ENCODE results near the gene F10.
"Not testable (repeated sequence)": the region's sequence is repeated elsewhere in the genome, so short reads cannot be mapped to it uniquely, and the experiment has no call there.

Gene F10

DNA sequence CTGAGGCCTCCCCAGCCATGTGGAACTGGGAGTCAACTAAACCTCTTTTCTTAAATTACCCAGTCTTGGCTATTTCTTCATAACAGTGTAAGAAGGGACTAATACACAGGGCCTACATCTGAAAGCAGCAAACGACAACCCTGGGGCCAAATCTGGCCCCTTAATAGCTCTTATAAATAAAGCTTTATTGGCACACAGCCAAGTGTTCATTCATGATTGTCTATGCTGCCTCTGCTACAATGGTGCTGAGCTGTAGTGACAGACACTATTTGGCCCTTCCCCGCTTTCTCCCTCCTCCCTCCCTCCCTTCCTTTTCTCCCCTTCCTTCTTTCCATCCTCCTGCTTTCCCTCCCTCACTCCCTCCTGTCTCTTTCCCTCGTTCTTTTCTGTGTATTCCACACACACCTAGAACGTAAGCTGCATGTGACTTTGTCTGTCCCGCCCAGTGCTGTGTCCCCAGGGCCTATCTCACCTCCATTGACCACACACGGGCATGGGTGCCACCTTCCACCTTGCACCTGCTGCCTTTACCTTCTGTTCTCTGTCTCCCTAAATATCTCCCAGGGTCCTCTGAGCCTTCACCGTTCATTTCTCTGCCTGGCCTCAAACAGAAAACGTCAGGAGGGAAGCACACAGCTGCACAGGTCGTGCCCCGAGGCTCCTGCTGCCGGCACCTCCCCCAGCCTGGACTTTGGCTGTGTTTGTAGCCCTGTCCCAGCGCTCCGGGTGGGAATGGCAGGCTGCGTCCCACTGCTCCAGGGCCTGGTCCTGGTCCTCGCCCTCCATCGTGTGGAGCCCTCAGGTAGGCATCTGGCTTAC lies 35.5 kb downstream of the F10 start, which contains the start of gene PROZ:
Gene PROZ, plus strand, starts transcription at position 720 of the 819 bp plus-strand sequence. Its CDS starts 13 bp downstream, at position 733.
- Histone ChIP-seq H3K27ac (ENCODE audit: poor library complexity, severe bottlenecking) (no peak within 1 kb of the TSS), H3K36me3 (ENCODE audit: low read depth) (no peaks in the 10 kb centered on the region), H3K4me3 (ENCODE audit: severe bottlenecking) (no peak within 1 kb of the TSS), H3K4me1 (ENCODE audit: insufficient read depth, poor library complexity, severe bottlenecking) (no peaks in the 10 kb centered on the region), H3K9me3 (ENCODE audit: severe bottlenecking) (no peaks in the 10 kb centered on the region), H3K27me3 (ENCODE audit: insufficient read depth, poor library complexity, severe bottlenecking) (peaks cover 12% of the 10 kb centered on the region)
- TF ChIP-seq, protein P1, sequence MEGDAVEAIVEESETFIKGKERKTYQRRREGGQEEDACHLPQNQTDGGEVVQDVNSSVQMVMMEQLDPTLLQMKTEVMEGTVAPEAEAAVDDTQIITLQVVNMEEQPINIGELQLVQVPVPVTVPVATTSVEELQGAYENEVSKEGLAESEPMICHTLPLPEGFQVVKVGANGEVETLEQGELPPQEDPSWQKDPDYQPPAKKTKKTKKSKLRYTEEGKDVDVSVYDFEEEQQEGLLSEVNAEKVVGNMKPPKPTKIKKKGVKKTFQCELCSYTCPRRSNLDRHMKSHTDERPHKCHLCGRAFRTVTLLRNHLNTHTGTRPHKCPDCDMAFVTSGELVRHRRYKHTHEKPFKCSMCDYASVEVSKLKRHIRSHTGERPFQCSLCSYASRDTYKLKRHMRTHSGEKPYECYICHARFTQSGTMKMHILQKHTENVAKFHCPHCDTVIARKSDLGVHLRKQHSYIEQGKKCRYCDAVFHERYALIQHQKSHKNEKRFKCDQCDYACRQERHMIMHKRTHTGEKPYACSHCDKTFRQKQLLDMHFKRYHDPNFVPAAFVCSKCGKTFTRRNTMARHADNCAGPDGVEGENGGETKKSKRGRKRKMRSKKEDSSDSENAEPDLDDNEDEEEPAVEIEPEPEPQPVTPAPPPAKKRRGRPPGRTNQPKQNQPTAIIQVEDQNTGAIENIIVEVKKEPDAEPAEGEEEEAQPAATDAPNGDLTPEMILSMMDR (IDR thresholded peaks at IDR 0.05; ENCODE audit: poor library complexity, severe bottlenecking): no peak
- ATAC-seq (ENCODE audit: low read depth) (no peak), DNase-seq (ENCODE audit: low spot score) (no peak)

DNA sequence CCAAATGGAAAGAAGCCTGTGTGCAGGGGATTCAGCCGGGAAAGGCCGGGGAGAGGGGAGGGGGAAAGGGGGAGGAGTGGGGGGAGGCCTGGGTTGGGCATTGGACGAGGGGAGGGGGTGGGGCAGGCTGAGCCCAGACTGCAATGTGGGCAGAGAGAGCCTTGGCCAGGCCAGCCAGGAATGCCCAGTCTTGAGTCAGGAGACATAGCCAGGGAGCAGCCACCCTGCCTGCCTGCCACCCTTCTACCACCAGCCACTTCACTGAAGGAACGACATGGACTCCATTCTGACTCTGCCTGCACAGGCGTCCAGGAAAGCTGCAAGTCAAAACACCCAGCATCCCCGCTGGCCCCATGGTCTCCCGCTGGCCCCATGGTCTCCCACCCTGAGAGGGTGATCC lies 36.3 kb downstream of the F10 start:
- Histone ChIP-seq H3K9me3 (ENCODE audit: severe bottlenecking) (no peaks in the 10 kb centered on the region), H3K27ac (ENCODE audit: poor library complexity, severe bottlenecking) (no peak overlapping the region), H3K4me3 (ENCODE audit: severe bottlenecking) (no peak overlapping the region), H3K36me3 (ENCODE audit: low read depth) (no peaks in the 10 kb centered on the region), H3K4me1 (ENCODE audit: insufficient read depth, poor library complexity, severe bottlenecking) (no peaks in the 10 kb centered on the region), H3K27me3 (ENCODE audit: insufficient read depth, poor library complexity, severe bottlenecking) (peaks cover 18% of the 10 kb centered on the region)
- no peak for ATAC-seq (ENCODE audit: low read depth)
- DNase-seq (ENCODE audit: low spot score): no peak
- TF ChIP-seq, protein P1 (IDR thresholded peaks at IDR 0.05; ENCODE audit: poor library complexity, severe bottlenecking): no peak

DNA sequence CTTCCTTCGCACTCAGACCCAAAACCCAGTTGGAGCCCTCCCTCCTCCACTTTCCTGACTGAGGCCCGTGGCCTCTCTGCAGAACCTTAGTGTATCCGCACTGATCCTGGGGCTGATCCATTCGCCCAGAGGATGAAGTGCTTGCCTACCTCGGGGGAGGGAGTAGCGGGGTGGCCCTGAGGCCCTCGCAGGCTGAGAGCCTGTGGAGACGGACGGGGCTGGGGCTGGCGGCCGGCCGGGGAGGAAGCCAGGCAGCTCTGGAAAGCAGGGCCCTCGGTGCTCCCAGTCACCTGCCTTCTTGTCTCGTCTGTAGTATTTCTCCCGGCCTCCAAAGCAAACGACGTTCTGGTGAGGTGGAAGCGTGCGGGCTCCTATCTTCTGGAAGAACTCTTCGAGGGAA lies 37.1 kb downstream of the F10 start:
- Histone ChIP-seq H3K9me3 (ENCODE audit: severe bottlenecking) (no peaks in the 10 kb centered on the region), H3K36me3 (ENCODE audit: low read depth) (no peaks in the 10 kb centered on the region), H3K27ac (ENCODE audit: poor library complexity, severe bottlenecking) (no peak overlapping the region), H3K4me1 (ENCODE audit: insufficient read depth, poor library complexity, severe bottlenecking) (no peaks in the 10 kb centered on the region), H3K4me3 (ENCODE audit: severe bottlenecking) (no peak overlapping the region), H3K27me3 (ENCODE audit: insufficient read depth, poor library complexity, severe bottlenecking) (peaks cover 20% of the 10 kb centered on the region)
- TF ChIP-seq, protein P1 (IDR thresholded peaks at IDR 0.05; ENCODE audit: poor library complexity, severe bottlenecking): no peak
- no peak for ATAC-seq (ENCODE audit: low read depth)
- DNase-seq (ENCODE audit: low spot score): no peak

DNA sequence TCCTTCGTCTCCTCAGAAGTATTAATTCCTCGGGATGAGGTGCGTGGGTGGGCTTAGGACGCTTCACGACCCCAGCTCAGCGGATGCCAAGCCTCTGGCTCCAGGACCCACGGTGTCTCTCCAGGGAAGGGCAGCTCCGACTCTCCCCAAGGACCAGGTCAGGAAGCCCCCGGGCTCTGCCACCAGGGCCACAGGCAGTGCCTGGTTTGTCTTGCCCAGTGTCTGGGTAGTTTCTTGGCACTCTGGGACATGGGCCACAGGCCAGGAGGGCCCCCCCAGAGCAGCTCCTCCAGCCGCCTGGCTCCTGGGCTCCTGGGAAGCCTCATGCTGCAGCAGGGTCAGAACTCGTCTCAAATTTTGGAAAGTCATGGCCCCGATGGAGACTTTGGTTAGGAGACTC lies 38.4 kb downstream of the F10 start:
- Histone ChIP-seq H3K4me1 (ENCODE audit: insufficient read depth, poor library complexity, severe bottlenecking) (no peaks in the 10 kb centered on the region), H3K27ac (ENCODE audit: poor library complexity, severe bottlenecking) (no peak overlapping the region), H3K4me3 (ENCODE audit: severe bottlenecking) (no peak overlapping the region), H3K27me3 (ENCODE audit: insufficient read depth, poor library complexity, severe bottlenecking) (peaks cover 20% of the 10 kb centered on the region), H3K36me3 (ENCODE audit: low read depth) (no peaks in the 10 kb centered on the region), H3K9me3 (ENCODE audit: severe bottlenecking) (no peaks in the 10 kb centered on the region)
- TF ChIP-seq, protein P1 (IDR thresholded peaks at IDR 0.05; ENCODE audit: poor library complexity, severe bottlenecking): no peak
- DNase-seq (ENCODE audit: low spot score): no peak
- ATAC-seq (ENCODE audit: low read depth): no peak

DNA sequence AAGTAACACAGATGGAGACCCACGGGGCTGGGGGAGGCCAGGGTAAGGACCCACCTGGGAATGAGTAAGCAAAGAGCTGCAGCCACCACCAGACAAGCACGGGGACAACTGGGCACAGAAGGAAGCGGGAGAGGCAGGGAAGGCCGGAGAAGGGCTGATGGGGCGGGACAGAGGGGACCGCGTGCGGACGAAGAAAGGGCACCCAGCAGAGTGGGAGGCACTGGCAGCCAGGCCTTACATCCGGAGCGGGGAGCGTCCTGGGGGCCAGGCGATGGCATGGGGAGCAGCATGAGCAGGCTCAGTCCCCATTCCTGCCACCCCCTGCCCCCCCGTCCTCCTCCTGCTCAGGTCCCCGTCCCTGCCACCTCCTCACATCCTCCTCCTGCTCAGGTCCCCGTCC lies 38.8 kb downstream of the F10 start:
- no peak for DNase-seq (ENCODE audit: low spot score)
- ATAC-seq (ENCODE audit: low read depth): no peak
- peaks cover 20% of the 10 kb centered on the region for H3K27me3 ChIP-seq (ENCODE audit: insufficient read depth, poor library complexity, severe bottlenecking)

DNA sequence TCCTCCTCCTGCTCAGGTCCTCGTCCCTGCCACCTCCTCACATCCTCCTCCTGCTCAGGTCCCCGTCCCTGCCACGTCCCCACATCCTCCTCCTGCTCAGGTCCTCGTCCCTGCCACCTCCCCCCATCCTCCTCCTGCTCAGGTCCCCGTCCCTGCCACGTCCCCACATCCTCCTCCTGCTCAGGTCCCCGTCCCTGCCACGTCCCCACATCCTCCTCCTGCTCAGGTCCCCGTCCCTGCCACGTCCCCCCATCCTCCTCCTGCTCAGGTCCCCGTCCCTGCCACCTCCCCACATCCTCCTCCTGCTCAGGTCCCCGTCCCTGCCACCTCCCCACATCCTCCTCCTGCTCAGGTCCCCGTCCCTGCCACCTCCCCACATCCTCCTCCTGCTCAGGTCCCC lies 39.4 kb downstream of the F10 start:
- H3K36me3 ChIP-seq (ENCODE audit: low read depth); H3K27ac ChIP-seq (ENCODE audit: poor library complexity, severe bottlenecking); ATAC-seq (ENCODE audit: low read depth); H3K4me1 ChIP-seq (ENCODE audit: insufficient read depth, poor library complexity, severe bottlenecking); H3K4me3 ChIP-seq (ENCODE audit: severe bottlenecking); H3K9me3 ChIP-seq (ENCODE audit: severe bottlenecking); DNase-seq (ENCODE audit: low spot score): not testable (repeated sequence)
- peaks cover 20% of the 10 kb centered on the region for H3K27me3 ChIP-seq (ENCODE audit: insufficient read depth, poor library complexity, severe bottlenecking)

More for the DNA sequence above, 38.8 kb downstream of the F10 start:
- H3K9me3 ChIP-seq (ENCODE audit: severe bottlenecking): no peaks in the 10 kb centered on the region
- no peak overlapping the region for H3K27ac ChIP-seq (ENCODE audit: poor library complexity, severe bottlenecking)
- no peaks in the 10 kb centered on the region for H3K36me3 ChIP-seq (ENCODE audit: low read depth)
- no peaks in the 10 kb centered on the region for H3K4me1 ChIP-seq (ENCODE audit: insufficient read depth, poor library complexity, severe bottlenecking)
- TF ChIP-seq, protein P1 (IDR thresholded peaks at IDR 0.05; ENCODE audit: poor library complexity, severe bottlenecking): no peak
- no peak overlapping the region for H3K4me3 ChIP-seq (ENCODE audit: severe bottlenecking)
